HCT116 (cell line): Measurements from ENCODE around the gene BOD1L1. TPM values are rescaled to one million over a fixed set of nuclear protein-coding genes. Genes with fewer than 3 reads are reported as not detected.

Experiments used
- ATAC-seq: fragments of 200-7000 bp; cut with Tn5 transposase; 2 replicates; pipeline ENCODE4 v1.9.1; 2020; ENCODE audit warnings: mild to moderate bottlenecking, moderate library complexity
- BruUV-seq: library from RNA; stranded (reverse); fragments of 400-500 nt; replicated peaks from 2 replicates; lab custom pipeline; 2021; lab: Mats Ljungman, UMichigan
- CTCF ChIA-PET: fragments of 300-600 bp; sonication (Branson Sonifier 250); formaldehyde crosslinking; loops from one replicate; lab custom pipeline; 2021; ENCODE audit warnings: antibody characterized with exemption; lab: Charles Lee
- POLR2A ChIA-PET: fragments of 300-600, 350-600 bp; sonication (Branson Sonifier 250); formaldehyde crosslinking; loops from one replicate; lab custom pipeline; 2021; ENCODE audit warnings: antibody characterized with exemption; lab: Charles Lee
- RAD21 ChIA-PET, 2 experiments: fragments of 300-600 bp; sonication (Branson Sonifier 250); formaldehyde crosslinking; loops; one replicate each; lab custom pipeline; 2023; ENCODE audit warnings: low total read pairs in 2 of 2; ENCODE audit not compliant: uncharacterized antibody in 2 of 2, unreplicated experiment in 2 of 2, low non-redundant PET in 1 of 2; lab: Charles Lee
- DNase-seq: peaks from one replicate; pipeline ENCODE4 v3.0.0-alpha.2; 2010; ENCODE audit warnings: low read depth, low spot score
- H2AFZ ChIP-seq: fragments of 200-600 bp; shearing (Covaris generic), sonication (generic); 2 replicates; pipeline ENCODE4 v1.6.1; 2017; ENCODE audit warnings: low read depth, mixed run types, mixed read lengths, antibody characterized with exemption, low read length; ENCODE audit not compliant: poor library complexity, severe bottlenecking
- H3K27ac ChIP-seq: 2 replicates; pipeline ENCODE4 v1.5.1; 2012; ENCODE audit warnings: low read depth, low read length
- H3K27me3 ChIP-seq: fragments of 200-600 bp; sonication (generic); 2 replicates; pipeline ENCODE4 v1.6.1; 2016; ENCODE audit warnings: mixed run types, low read length, mixed read lengths; ENCODE audit not compliant: insufficient read depth
- H3K36me3 ChIP-seq, 2 experiments: fragments of 200-500 bp in 1 of 2; fragments of 200-600 bp in 1 of 2; sonication (Bioruptor generic) in 1 of 2; sonication (generic) in 1 of 2; 2 replicates each; pipeline versions ENCODE4 v1.5.1 to v1.6.1; 2014 to 2016; ENCODE audit warnings: low read length in 2 of 2, inconsistent platforms in 1 of 2, mixed read lengths in 1 of 2, mixed run types in 1 of 2; ENCODE audit not compliant: insufficient read depth in 2 of 2, control insufficient read depth in 1 of 2
- H3K4me1 ChIP-seq, 2 experiments: fragments of 200-600 bp in 1 of 2; sonication (generic) in 1 of 2; 2 replicates each; pipeline versions ENCODE4 v1.5.1 to v1.6.1; 2012 to 2017; ENCODE audit warnings: low read length in 2 of 2, inconsistent platforms in 1 of 2, mild to moderate bottlenecking in 1 of 2, mixed read lengths in 1 of 2, mixed run types in 1 of 2, moderate library complexity in 1 of 2; ENCODE audit not compliant: insufficient read depth in 2 of 2, control insufficient read depth in 1 of 2
- H3K4me2 ChIP-seq: fragments of 200-600 bp; sonication (generic); 2 replicates; pipeline ENCODE4 v1.6.1; 2017; ENCODE audit warnings: mixed run types, low read length, mixed read lengths
- H3K4me3 ChIP-seq, 2 experiments: fragments of 200-600 bp in 1 of 2; sonication (generic) in 1 of 2; replicated peaks in 1 of 2; 2 replicates each; pipeline ENCODE4 v1.5.1; 2011 to 2016; ENCODE audit warnings: low read length in 2 of 2, control low read depth in 1 of 2, low read depth in 1 of 2, mild to moderate bottlenecking in 1 of 2, mixed read lengths in 1 of 2, mixed run types in 1 of 2
- H3K79me2 ChIP-seq: fragments of 200-600 bp; sonication (generic); 2 replicates; pipeline ENCODE4 v1.6.1; 2017; ENCODE audit warnings: mild to moderate bottlenecking, mixed run types, low read length, moderate library complexity, mixed read lengths; ENCODE audit not compliant: insufficient read depth
- H3K9ac ChIP-seq: fragments of 200-600 bp; sonication (generic); 2 replicates; pipeline ENCODE4 v1.6.1; 2016; ENCODE audit warnings: low read length, mixed read lengths
- H3K9me2 ChIP-seq: fragments of 200-600 bp; sonication (generic), shearing (Covaris generic); 2 replicates; pipeline ENCODE4 v1.6.1; 2017; ENCODE audit warnings: mixed run types, mild to moderate bottlenecking, moderate library complexity; ENCODE audit not compliant: insufficient read depth
- H3K9me3 ChIP-seq, 2 experiments: fragments of 200-500 bp in 1 of 2; fragments of 200-600 bp in 1 of 2; sonication (Bioruptor generic) in 1 of 2; sonication (generic) in 1 of 2; 2 replicates each; pipeline ENCODE4 v1.6.1; 2014 to 2017; ENCODE audit warnings: low read length in 2 of 2, mixed read lengths in 2 of 2, inconsistent platforms in 1 of 2, low read depth in 1 of 2, mild to moderate bottlenecking in 1 of 2, mixed run types in 1 of 2, moderate library complexity in 1 of 2; ENCODE audit not compliant: control insufficient read depth in 1 of 2, insufficient read depth in 1 of 2
- H4K20me1 ChIP-seq: fragments of 200-600 bp; sonication (generic), shearing (Covaris generic); 2 replicates; pipeline ENCODE4 v1.6.1; 2017; ENCODE audit warnings: mixed run types, mild to moderate bottlenecking, moderate library complexity; ENCODE audit not compliant: insufficient read depth
- CBX3 ChIP-seq: IDR thresholded peaks from 2 replicates; pipeline ENCODE4 v1.6.1; 2012; ENCODE audit warnings: low read depth
- CTCF ChIP-seq, 3 experiments: fragments of 200-600 bp in 1 of 3; sonication (generic) in 1 of 3; IDR thresholded peaks in 2 of 3; conservative IDR thresholded peaks in 1 of 3; 2 replicates each; pipeline ENCODE4 v1.5.1; 2012 to 2017; ENCODE audit warnings: low read depth in 2 of 3, low read length in 2 of 3, antibody characterized with exemption in 1 of 3, borderline replicate concordance in 1 of 3, control low read depth in 1 of 3, mild to moderate bottlenecking in 1 of 3, mixed read lengths in 1 of 3, mixed run types in 1 of 3, moderate library complexity in 1 of 3; ENCODE audit not compliant: insufficient read depth in 1 of 3
- EGR1 ChIP-seq: IDR thresholded peaks from 2 replicates; pipeline ENCODE4 v1.6.1; 2012; ENCODE audit warnings: low read depth
- ELF1 ChIP-seq: IDR thresholded peaks from 2 replicates; pipeline ENCODE4 v1.6.1; 2012; ENCODE audit warnings: low read depth, borderline replicate concordance
- EZH2 ChIP-seq: fragments of 200-600 bp; sonication (generic); IDR thresholded peaks from 2 replicates; pipeline ENCODE4 v1.6.1; 2017; ENCODE audit warnings: antibody characterized with exemption, mixed run types
- EZH2phosphoT487 ChIP-seq: fragments of 200-600 bp; IDR thresholded peaks from 2 replicates; pipeline ENCODE4 v1.6.1; 2018; ENCODE audit warnings: antibody characterized with exemption, borderline replicate concordance
- FOSL1 ChIP-seq: IDR thresholded peaks from 2 replicates; pipeline ENCODE4 v1.6.1; 2012; ENCODE audit warnings: low read depth
- MAX ChIP-seq: IDR thresholded peaks from 2 replicates; pipeline ENCODE4 v1.6.1; 2012
- RAD21 ChIP-seq: IDR thresholded peaks from 2 replicates; pipeline ENCODE4 v1.6.1; 2012; ENCODE audit warnings: low read depth, mild to moderate bottlenecking
- REST ChIP-seq: IDR thresholded peaks from 2 replicates; pipeline ENCODE4 v1.6.1; 2012; ENCODE audit warnings: low read depth
- SP1 ChIP-seq: IDR thresholded peaks from 2 replicates; pipeline ENCODE4 v1.6.1; 2012; ENCODE audit warnings: low read depth
- SRF ChIP-seq: IDR thresholded peaks from 2 replicates; pipeline ENCODE4 v1.6.1; 2012; ENCODE audit warnings: low read depth
- TCF7L2 ChIP-seq: IDR thresholded peaks from 2 replicates; pipeline ENCODE4 v1.7.0; 2011; ENCODE audit warnings: borderline replicate concordance, inconsistent platforms; ENCODE audit not compliant: insufficient read depth, insufficient read length; ENCODE audit errors: extremely low read depth
- YY1 ChIP-seq: IDR thresholded peaks from 2 replicates; pipeline ENCODE4 v1.6.1; 2011; ENCODE audit warnings: low read length, low read depth, moderate library complexity, mild to moderate bottlenecking; ENCODE audit not compliant: insufficient replicate concordance; ENCODE audit errors: extremely low read depth
- ZFX ChIP-seq: fragments of 450-650 bp; IDR thresholded peaks from 2 replicates; pipeline ENCODE4 v1.6.1; 2017
- ZNF274 ChIP-seq: fragments of 200-500 bp; sonication (Bioruptor generic); IDR thresholded peaks from 2 replicates; pipeline ENCODE4 v1.6.1; 2014; ENCODE audit warnings: mild to moderate bottlenecking, low read depth, low read length, inconsistent platforms
- intact Hi-C: fragments of 100-400 bp; cut with micrococcal nuclease; formaldehyde crosslinking; loops from 2 replicates; pipeline ENCODE4 v1.10.0; 2022
- total RNA-seq: library from RNA; stranded (reverse); gene quantifications from one replicate; pipeline ENCODE4 v1.2.1, GENCODE V29; 2021; ENCODE audit not compliant: unreplicated experiment
- TF ChIP-seq, protein P1 (sequence below): IDR thresholded peaks from 2 replicates; pipeline ENCODE4 v1.6.1; 2011; ENCODE audit warnings: mild to moderate bottlenecking, low read length, moderate library complexity; ENCODE audit not compliant: insufficient replicate concordance; ENCODE audit errors: extremely low read depth
- TF ChIP-seq, protein P2 (sequence below): IDR thresholded peaks from 2 replicates; pipeline ENCODE4 v1.6.1; 2012

BOD1L1 gene
- total RNA-seq, 1 experiment from 2014 or later = 22.4 TPM

DNA sequence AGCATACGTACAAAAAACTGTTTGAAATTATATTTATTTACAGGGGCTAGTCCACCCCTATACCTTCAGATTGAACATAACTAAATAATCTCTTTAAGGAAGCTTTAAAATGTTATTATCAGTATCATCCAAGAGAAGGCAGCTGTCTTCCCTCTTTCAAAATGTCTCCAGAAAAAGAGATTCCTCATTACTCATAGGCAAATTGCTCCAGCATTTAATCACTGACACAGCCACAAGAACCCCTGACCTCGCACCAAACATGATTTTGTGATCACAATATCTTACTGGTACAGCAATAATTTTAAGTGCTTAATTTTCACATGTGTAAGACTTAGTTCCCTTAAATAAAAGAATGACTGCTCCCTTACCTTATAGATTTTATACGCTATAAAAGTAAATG is 9.7 kb downstream of the BOD1L1 start:
- RAD21 ChIA-PET = no interaction called here
- no peaks in the 10 kb centered on the region for H3K27me3 ChIP-seq
- no peaks in the 10 kb centered on the region for H4K20me1 ChIP-seq
- no peak overlapping the region for H3K4me3 ChIP-seq
- intact Hi-C loops = no loop called here
- no peaks in the 10 kb centered on the region for H3K4me1 ChIP-seq
- no TSS peak for BruUV-seq
- H3K36me3 ChIP-seq = peaks cover 25 to 27% of the 10 kb centered on the region in 2 experiments; a peak in 3 of 4 replicates
- H3K9ac ChIP-seq = no peak overlapping the region
- no peaks in the 10 kb centered on the region for H3K9me3 ChIP-seq
- ATAC-seq (no peak), DNase-seq (no peak)
- no peak overlapping the region for H2AFZ ChIP-seq
- CTCF ChIA-PET = no interaction called here
- no peak overlapping the region for H3K27ac ChIP-seq
- POLR2A ChIA-PET = no interaction called here
- H3K4me2 ChIP-seq = no peak overlapping the region
- H3K79me2 ChIP-seq = peaks cover 19% of the 10 kb centered on the region
- H3K9me2 ChIP-seq = no peaks in the 10 kb centered on the region
- TF ChIP-seq, protein P1, sequence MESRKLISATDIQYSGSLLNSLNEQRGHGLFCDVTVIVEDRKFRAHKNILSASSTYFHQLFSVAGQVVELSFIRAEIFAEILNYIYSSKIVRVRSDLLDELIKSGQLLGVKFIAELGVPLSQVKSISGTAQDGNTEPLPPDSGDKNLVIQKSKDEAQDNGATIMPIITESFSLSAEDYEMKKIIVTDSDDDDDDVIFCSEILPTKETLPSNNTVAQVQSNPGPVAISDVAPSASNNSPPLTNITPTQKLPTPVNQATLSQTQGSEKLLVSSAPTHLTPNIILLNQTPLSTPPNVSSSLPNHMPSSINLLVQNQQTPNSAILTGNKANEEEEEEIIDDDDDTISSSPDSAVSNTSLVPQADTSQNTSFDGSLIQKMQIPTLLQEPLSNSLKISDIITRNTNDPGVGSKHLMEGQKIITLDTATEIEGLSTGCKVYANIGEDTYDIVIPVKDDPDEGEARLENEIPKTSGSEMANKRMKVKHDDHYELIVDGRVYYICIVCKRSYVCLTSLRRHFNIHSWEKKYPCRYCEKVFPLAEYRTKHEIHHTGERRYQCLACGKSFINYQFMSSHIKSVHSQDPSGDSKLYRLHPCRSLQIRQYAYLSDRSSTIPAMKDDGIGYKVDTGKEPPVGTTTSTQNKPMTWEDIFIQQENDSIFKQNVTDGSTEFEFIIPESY = no peak
- TF ChIP-seq SP1 (no peak), ZNF274 (no peak), FOSL1 (no peak), TCF7L2 (no peak), SRF (no peak), CBX3 (no peak), CTCF (IDR thresholded peaks at IDR 0.05 in 2 of 3, conservative IDR thresholded peaks at IDR 0.05 in 1 of 3; ENCODE audit: borderline replicate concordance in 1 of 3, insufficient read depth in 1 of 3, low read depth in 2 of 3, low read length in 2 of 3) (no peak), RAD21 (no peak), REST (no peak), ZFX (no peak), ELF1 (no peak), EGR1 (no peak), EZH2phosphoT487 (no peak), YY1 (no peak), EZH2 (no peak), MAX (no peak)
- TF ChIP-seq, protein P2, sequence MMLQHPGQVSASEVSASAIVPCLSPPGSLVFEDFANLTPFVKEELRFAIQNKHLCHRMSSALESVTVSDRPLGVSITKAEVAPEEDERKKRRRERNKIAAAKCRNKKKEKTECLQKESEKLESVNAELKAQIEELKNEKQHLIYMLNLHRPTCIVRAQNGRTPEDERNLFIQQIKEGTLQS = no peak
- TF ChIP-seq, all 23 proteins: peak for 0
